ENCODE measurements around the gene DLGAP3.

DNA sequence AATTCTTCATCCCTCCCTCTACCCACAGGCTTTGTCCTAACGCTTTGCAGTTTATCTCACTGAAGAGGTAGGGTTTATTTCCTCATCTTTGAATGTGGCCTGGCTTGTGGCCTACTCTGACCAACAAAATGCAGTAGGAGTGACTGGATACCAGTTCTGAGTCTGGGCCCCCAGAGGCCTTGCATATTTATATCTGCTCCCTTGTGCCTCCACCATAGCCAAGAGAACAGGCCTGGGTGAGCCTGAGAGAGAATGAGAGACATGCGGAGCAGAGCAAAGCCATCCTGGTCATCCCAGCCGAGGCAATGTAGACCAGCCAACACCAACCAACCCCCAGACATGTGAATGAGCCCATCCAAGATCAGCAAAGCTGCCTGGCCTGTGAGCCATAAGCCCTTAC is 100.2 kb downstream of the DLGAP3 start:
- TF ChIP-seq CTCF (conservative IDR thresholded peaks at IDR 0.05; ENCODE audit: low read depth, low read length) (no peak), EZH2 (IDR thresholded peaks at IDR 0.05; ENCODE audit: borderline replicate concordance, low read depth, low read length, poor library complexity, severe bottlenecking) (no peak)
